ENCODE measurements around the gene VARS1.
"Not testable (repeated sequence)": the region's sequence is repeated elsewhere in the genome, so short reads cannot be mapped to it uniquely, and the experiment has no call there.

VARS1 gene

GRCh38 chr6:31821301-31822035 lies 25.9 kb upstream of the VARS1 start:
- peak overlapping the region; percentile 55 for H3K4me3 ChIP-seq (replicated peaks; ENCODE audit: low read depth, low read length)
- TF ChIP-seq CTCF (IDR thresholded peaks at IDR 0.05; ENCODE audit: low read depth, low read length, missing control alignments): no peak
- DNase-seq (ENCODE audit: extremely low read depth, low read depth): no peak

- H3K4me3 ChIP-seq (replicated peaks; ENCODE audit: low read depth, low read length); DNase-seq (ENCODE audit: extremely low read depth, low read depth): not testable (repeated sequence)
Observed at GRCh38 chr6:31820399-31820798, 24.8 kb upstream of the VARS1 start.

- no peak overlapping the region for H3K4me3 ChIP-seq (replicated peaks; ENCODE audit: low read depth, low read length)
- no peak for DNase-seq (ENCODE audit: extremely low read depth, low read depth)
- TF ChIP-seq CTCF (IDR thresholded peaks at IDR 0.05; ENCODE audit: low read depth, low read length, missing control alignments): no peak
Observed at GRCh38 chr6:31819871-31820299, 24.3 kb upstream of the VARS1 start.

GRCh38 chr6:31817929-31818511 lies 22.5 kb upstream of the VARS1 start:
- peak overlapping the region; percentile 49 for H3K4me3 ChIP-seq (replicated peaks; ENCODE audit: low read depth, low read length)
- DNase-seq (ENCODE audit: extremely low read depth, low read depth): not testable (repeated sequence)

- DNase-seq (ENCODE audit: extremely low read depth, low read depth): not testable (repeated sequence)
- H3K4me3 ChIP-seq (replicated peaks; ENCODE audit: low read depth, low read length): peak overlapping the region; percentile 49
Observed at GRCh38 chr6:31817133-31817928, 21.8 kb upstream of the VARS1 start.

GRCh38 chr6:31815025-31815838 lies 19.7 kb upstream of the VARS1 start, which contains the start of the genes HSPA1A and HSPA1L:
HSPA1A (plus strand) TSS chr6:31815543; CDS start chr6:31815757, 214 bp downstream.
HSPA1L (minus strand) TSS chr6:31815283; CDS start chr6:31811972, 3,311 bp downstream.
- peak within 1 kb of the TSS; percentile 51 for H3K4me3 ChIP-seq (replicated peaks; ENCODE audit: low read depth, low read length)
- peak; percentile 89 for DNase-seq (ENCODE audit: extremely low read depth, low read depth)
- TF ChIP-seq CTCF (IDR thresholded peaks at IDR 0.05; ENCODE audit: low read depth, low read length, missing control alignments): no peak

GRCh38 chr6:31814677-31815024 lies 19.1 kb upstream of the VARS1 start:
- TF ChIP-seq CTCF (IDR thresholded peaks at IDR 0.05; ENCODE audit: low read depth, low read length, missing control alignments): no peak
- DNase-seq (ENCODE audit: extremely low read depth, low read depth): peak; percentile 98
- H3K4me3 ChIP-seq (replicated peaks; ENCODE audit: low read depth, low read length): peak overlapping the region; percentile 51

Measured in HFF-Myc (cell line).